HEK293 (cell line): ENCODE data around the gene LAMA1.

Source experiments
- KLF9 ChIP-seq: fragments of 450-650 bp; formaldehyde crosslinking; IDR thresholded peaks from 2 replicates; pipeline ENCODE4 v1.5.1; 2016; ENCODE audit warnings: missing biosample characterization, missing genetic modification characterization, low read depth
- MEIS1 ChIP-seq: sonication (generic); formaldehyde crosslinking; IDR thresholded peaks from 2 replicates; pipeline ENCODE4 v1.8.1; 2022; ENCODE audit warnings: missing genetic modification reagents, mild to moderate bottlenecking, borderline replicate concordance
- SALL2 ChIP-seq: fragments of 450-650 bp; formaldehyde crosslinking; IDR thresholded peaks from 2 replicates; pipeline ENCODE4 v1.5.0; 2017; ENCODE audit warnings: missing biosample characterization, mild to moderate bottlenecking, missing genetic modification characterization, borderline replicate concordance
- YY1 ChIP-seq: fragments of 450-650 bp; formaldehyde crosslinking; IDR thresholded peaks from 2 replicates; pipeline ENCODE4 v1.5.1; 2018; ENCODE audit warnings: missing biosample characterization, missing genetic modification characterization
- ZNF121 ChIP-seq: fragments of 450-650 bp; formaldehyde crosslinking; IDR thresholded peaks from 2 replicates; pipeline ENCODE4 v1.5.1; 2016; ENCODE audit warnings: missing biosample characterization, missing genetic modification characterization
- ZNF132 ChIP-seq: fragments of 450-650 bp; formaldehyde crosslinking; IDR thresholded peaks from 2 replicates; pipeline ENCODE4 v1.5.1; 2017; ENCODE audit warnings: missing biosample characterization, missing genetic modification characterization, borderline replicate concordance
- ZNF138 ChIP-seq: fragments of 450-650 bp; formaldehyde crosslinking; IDR thresholded peaks from 2 replicates; pipeline ENCODE4 v1.5.1; 2016; ENCODE audit warnings: missing biosample characterization, missing genetic modification characterization, borderline replicate concordance
- ZNF544 ChIP-seq: fragments of 450-650 bp; formaldehyde crosslinking; IDR thresholded peaks from 2 replicates; pipeline ENCODE4 v1.5.0; 2017; ENCODE audit warnings: missing biosample characterization, missing genetic modification characterization
- ZNF629 ChIP-seq: fragments of 450-650 bp; formaldehyde crosslinking; IDR thresholded peaks from 2 replicates; pipeline ENCODE4 v1.5.1; 2017; ENCODE audit warnings: missing biosample characterization, missing genetic modification characterization
- TF ChIP-seq, protein P1 (sequence below): fragments of 450-650 bp; formaldehyde crosslinking; IDR thresholded peaks from 2 replicates; pipeline ENCODE4 v1.5.1; 2016; ENCODE audit warnings: missing biosample characterization, missing genetic modification characterization
- TF ChIP-seq, protein P2 (sequence below): fragments of 450-650 bp; formaldehyde crosslinking; IDR thresholded peaks from 2 replicates; pipeline ENCODE4 v1.5.1; 2016; ENCODE audit warnings: missing biosample characterization, missing genetic modification characterization
- TF ChIP-seq, protein P3 (sequence below): fragments of 450-650 bp; formaldehyde crosslinking; IDR thresholded peaks from 2 replicates; pipeline ENCODE4 v1.5.1; 2016; ENCODE audit warnings: missing biosample characterization, missing genetic modification characterization

DNA sequence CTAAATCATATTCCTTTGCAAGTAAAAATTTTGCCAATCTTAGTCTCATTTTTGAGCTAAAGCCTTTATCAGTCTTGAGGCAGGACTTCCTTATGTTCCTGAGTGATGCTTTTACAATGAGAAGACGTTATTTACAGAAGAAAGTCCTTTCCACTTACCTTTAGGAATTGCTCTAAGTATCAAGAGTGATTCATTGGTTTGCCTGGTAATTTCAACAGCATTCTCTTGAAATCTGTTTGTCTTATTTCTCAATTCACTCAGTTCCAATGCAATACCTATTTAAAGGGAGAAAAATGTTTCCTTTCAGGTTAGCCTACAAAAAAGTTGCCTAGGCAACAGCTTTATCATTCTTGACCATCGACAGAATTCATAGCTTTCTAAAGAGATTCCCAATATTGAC, 137.2 kb downstream of the LAMA1 start:
- TF ChIP-seq, protein P1, sequence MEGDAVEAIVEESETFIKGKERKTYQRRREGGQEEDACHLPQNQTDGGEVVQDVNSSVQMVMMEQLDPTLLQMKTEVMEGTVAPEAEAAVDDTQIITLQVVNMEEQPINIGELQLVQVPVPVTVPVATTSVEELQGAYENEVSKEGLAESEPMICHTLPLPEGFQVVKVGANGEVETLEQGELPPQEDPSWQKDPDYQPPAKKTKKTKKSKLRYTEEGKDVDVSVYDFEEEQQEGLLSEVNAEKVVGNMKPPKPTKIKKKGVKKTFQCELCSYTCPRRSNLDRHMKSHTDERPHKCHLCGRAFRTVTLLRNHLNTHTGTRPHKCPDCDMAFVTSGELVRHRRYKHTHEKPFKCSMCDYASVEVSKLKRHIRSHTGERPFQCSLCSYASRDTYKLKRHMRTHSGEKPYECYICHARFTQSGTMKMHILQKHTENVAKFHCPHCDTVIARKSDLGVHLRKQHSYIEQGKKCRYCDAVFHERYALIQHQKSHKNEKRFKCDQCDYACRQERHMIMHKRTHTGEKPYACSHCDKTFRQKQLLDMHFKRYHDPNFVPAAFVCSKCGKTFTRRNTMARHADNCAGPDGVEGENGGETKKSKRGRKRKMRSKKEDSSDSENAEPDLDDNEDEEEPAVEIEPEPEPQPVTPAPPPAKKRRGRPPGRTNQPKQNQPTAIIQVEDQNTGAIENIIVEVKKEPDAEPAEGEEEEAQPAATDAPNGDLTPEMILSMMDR (tag by site-specific recombination), result no peak
- TF ChIP-seq YY1 (tag by site-specific recombination) (no peak), ZNF121 (no peak), SALL2 (no peak), KLF9 (tag by site-specific recombination) (no peak), ZNF132 (tag by site-specific recombination) (no peak), ZNF544 (tag by site-specific recombination) (no peak), ZNF629 (tag by site-specific recombination) (no peak), MEIS1 (no peak), ZNF138 (tag by site-specific recombination) (no peak)
- TF ChIP-seq, protein P2, sequence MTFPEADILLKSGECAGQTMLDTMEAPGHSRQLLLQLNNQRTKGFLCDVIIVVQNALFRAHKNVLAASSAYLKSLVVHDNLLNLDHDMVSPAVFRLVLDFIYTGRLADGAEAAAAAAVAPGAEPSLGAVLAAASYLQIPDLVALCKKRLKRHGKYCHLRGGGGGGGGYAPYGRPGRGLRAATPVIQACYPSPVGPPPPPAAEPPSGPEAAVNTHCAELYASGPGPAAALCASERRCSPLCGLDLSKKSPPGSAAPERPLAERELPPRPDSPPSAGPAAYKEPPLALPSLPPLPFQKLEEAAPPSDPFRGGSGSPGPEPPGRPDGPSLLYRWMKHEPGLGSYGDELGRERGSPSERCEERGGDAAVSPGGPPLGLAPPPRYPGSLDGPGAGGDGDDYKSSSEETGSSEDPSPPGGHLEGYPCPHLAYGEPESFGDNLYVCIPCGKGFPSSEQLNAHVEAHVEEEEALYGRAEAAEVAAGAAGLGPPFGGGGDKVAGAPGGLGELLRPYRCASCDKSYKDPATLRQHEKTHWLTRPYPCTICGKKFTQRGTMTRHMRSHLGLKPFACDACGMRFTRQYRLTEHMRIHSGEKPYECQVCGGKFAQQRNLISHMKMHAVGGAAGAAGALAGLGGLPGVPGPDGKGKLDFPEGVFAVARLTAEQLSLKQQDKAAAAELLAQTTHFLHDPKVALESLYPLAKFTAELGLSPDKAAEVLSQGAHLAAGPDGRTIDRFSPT (tag by site-specific recombination), result no peak
- TF ChIP-seq, protein P3, sequence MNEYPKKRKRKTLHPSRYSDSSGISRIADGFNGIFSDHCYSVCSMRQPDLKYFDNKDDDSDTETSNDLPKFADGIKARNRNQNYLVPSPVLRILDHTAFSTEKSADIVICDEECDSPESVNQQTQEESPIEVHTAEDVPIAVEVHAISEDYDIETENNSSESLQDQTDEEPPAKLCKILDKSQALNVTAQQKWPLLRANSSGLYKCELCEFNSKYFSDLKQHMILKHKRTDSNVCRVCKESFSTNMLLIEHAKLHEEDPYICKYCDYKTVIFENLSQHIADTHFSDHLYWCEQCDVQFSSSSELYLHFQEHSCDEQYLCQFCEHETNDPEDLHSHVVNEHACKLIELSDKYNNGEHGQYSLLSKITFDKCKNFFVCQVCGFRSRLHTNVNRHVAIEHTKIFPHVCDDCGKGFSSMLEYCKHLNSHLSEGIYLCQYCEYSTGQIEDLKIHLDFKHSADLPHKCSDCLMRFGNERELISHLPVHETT (tag by site-specific recombination), result no peak
